ENCODE data around the gene KLF16.
A peak's percentile ranks its signal among the peaks of the same experiment; 100 is the strongest.

DNA sequence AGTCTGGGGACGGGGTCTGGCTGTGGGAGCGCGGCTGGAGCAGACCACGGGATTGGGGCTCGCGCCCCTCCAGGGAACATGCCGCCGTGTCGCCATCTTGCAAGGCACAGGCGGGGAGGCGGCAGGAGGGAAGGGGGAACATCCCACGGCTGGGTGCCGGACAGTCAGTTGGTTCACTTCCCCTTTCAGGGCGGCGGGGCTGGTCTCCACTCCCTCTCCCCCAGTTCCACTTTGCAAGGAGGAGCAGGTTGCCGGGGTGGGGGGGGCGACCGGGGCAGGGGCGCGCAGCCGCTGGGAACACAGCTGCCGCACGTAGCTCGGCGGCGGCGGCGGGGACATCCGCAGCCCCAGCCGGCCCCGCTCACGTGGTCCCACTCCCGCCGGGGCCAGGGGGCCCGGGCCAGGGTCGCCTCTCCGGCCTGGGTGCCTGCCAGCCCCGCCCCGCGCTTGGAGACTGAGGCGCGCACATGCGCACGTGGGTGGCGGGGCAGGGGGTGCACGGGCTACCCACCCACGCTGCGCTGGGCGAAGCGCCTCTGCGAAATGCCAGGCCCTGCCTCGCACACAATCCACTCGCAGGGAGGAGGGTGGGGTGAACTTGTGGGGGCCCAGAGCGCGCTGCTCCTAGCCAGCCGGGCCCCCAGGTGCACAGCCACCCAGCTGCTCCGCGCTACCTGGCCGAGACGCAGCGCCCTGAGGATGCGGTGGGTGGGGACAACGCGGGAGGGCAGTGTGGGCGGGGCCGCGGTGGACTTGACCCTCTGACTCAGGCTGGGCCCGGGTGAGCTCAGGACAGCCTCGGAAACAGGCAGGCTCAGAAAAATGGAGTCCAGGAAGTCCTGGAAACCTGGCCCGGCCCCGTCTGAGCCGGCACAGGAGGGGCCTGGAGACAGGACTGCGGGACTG is 6.4 kb downstream of the KLF16 start:
- TF ChIP-seq, protein P1, sequence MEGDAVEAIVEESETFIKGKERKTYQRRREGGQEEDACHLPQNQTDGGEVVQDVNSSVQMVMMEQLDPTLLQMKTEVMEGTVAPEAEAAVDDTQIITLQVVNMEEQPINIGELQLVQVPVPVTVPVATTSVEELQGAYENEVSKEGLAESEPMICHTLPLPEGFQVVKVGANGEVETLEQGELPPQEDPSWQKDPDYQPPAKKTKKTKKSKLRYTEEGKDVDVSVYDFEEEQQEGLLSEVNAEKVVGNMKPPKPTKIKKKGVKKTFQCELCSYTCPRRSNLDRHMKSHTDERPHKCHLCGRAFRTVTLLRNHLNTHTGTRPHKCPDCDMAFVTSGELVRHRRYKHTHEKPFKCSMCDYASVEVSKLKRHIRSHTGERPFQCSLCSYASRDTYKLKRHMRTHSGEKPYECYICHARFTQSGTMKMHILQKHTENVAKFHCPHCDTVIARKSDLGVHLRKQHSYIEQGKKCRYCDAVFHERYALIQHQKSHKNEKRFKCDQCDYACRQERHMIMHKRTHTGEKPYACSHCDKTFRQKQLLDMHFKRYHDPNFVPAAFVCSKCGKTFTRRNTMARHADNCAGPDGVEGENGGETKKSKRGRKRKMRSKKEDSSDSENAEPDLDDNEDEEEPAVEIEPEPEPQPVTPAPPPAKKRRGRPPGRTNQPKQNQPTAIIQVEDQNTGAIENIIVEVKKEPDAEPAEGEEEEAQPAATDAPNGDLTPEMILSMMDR (IDR thresholded peaks at IDR 0.05) = no peak
- TF ChIP-seq POLR2A (IDR thresholded peaks at IDR 0.05) (no peak), POLR2AphosphoS5 (IDR thresholded peaks at IDR 0.05; ENCODE audit: insufficient read depth in 1 of 2, low read depth in 1 of 2) (peak in 1 of 2 donors; percentile 51)
